ENCODE measurements around the gene SYP. TPM values are rescaled to one million over a fixed set of nuclear protein-coding genes. Genes with fewer than 3 reads are reported as not detected.

Gene SYP
- total and polyA plus RNA-seq, 2 donors (not counting 3 experiments of a cell fraction or from before 2014, with no cell fraction given) = 0.21 to 0.77 TPM

- H3K4me2 ChIP-seq (ENCODE audit: insufficient read depth, low read length) = no peak overlapping the region
- no peaks in the 10 kb centered on the region for H3K9me1 ChIP-seq (replicated peaks; ENCODE audit: control insufficient read depth, extremely low read depth, insufficient read depth, low read length)
- POLR2A ChIA-PET = no interaction called here
- dilution Hi-C loops (cut with MboI; ENCODE audit: extremely low pct_ligation_motif_present, low sequenced_read_pairs) (no loop called here), intact Hi-C loops (cut with micrococcal nuclease) (no loop called here)
- H2AFZ ChIP-seq (ENCODE audit: low read depth, low read length) = no peak overlapping the region
- H3K36me3 ChIP-seq (ENCODE audit: control insufficient read depth in 2 of 2, extremely low read depth in 1 of 2, insufficient read depth in 2 of 2, low read length in 2 of 2) = no peaks in the 10 kb centered on the region
- no peak for FAIRE-seq
- no peaks in the 10 kb centered on the region for H3K9me3 ChIP-seq (replicated peaks; ENCODE audit: control insufficient read depth, insufficient read depth, low read length)
- CTCF ChIA-PET = no interaction called here
- H3K9ac ChIP-seq (replicated peaks; ENCODE audit: extremely low read depth, insufficient read depth, low read length) = no peak overlapping the region
- H4K20me1 ChIP-seq (replicated peaks; ENCODE audit: control insufficient read depth, extremely low read depth, insufficient read depth, low read length) = no peaks in the 10 kb centered on the region
- DNase-seq (ENCODE audit: low read depth, low spot score) = no peak
- no peaks in the 10 kb centered on the region for H3K27me3 ChIP-seq (ENCODE audit: control insufficient read depth in 2 of 2, insufficient read depth in 2 of 2, low read length in 2 of 2)
- no TSS peak for BruUV-seq (replicated peaks)
- peaks cover 14% of the 10 kb centered on the region for H3K4me1 ChIP-seq (ENCODE audit: control insufficient read depth, extremely low read depth, insufficient read depth, low read length)
- TF ChIP-seq JUN (IDR thresholded peaks at IDR 0.05; ENCODE audit: borderline replicate concordance, insufficient read depth, insufficient read length, low read depth) (no peak), EZH2 (IDR thresholded peaks at IDR 0.05; ENCODE audit: borderline replicate concordance, low read depth, low read length, severe bottlenecking) (no peak), MYC (IDR thresholded peaks at IDR 0.05; ENCODE audit: low read depth, low read length) (no peak), CTCF (IDR thresholded peaks at IDR 0.05; ENCODE audit: extremely low read depth in 1 of 2, insufficient read depth in 1 of 2, low read depth in 1 of 2, low read length in 2 of 2) (no peak), POLR2AphosphoS5 (IDR thresholded peaks at IDR 0.05; ENCODE audit: insufficient read depth, low read depth, low read length) (no peak), GATA2 (IDR thresholded peaks at IDR 0.05; ENCODE audit: insufficient read depth, insufficient read length, low read depth, low read length) (no peak), FOS (IDR thresholded peaks at IDR 0.05; ENCODE audit: borderline replicate concordance, insufficient read depth, low read length) (no peak), POLR2A (IDR thresholded peaks at IDR 0.05; ENCODE audit: low read depth, low read length) (no peak)
- TF ChIP-seq, protein P1, sequence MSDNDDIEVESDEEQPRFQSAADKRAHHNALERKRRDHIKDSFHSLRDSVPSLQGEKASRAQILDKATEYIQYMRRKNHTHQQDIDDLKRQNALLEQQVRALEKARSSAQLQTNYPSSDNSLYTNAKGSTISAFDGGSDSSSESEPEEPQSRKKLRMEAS (IDR thresholded peaks at IDR 0.05; ENCODE audit: insufficient read depth, insufficient read length) = no peak
- H3K4me3 ChIP-seq (replicated peaks in 1 of 3; ENCODE audit: insufficient read depth in 1 of 3, low read depth in 1 of 3, low read length in 3 of 3) = no peak overlapping the region
- H3K27ac ChIP-seq (ENCODE audit: insufficient read depth, low read depth, low read length) = no peak overlapping the region
- no peaks in the 10 kb centered on the region for H3K79me2 ChIP-seq (ENCODE audit: control insufficient read depth, insufficient read depth, low read length)
These were observed 12.5 kb downstream of the SYP start for GRCh38 chrX:49187526-49187925.
